Fibroblast of skin of back (primary cell): ENCODE data around the gene C12orf57.

ENCODE experiments used
- DNase-seq: peaks from one replicate; pipeline ENCODE4 v3.0.0-alpha.2; 2013

Gene C12orf57

GRCh38 chr12:6937481-6938352, 6.1 kb upstream of the C12orf57 start:
- peak; percentile 94 for DNase-seq

DNA sequence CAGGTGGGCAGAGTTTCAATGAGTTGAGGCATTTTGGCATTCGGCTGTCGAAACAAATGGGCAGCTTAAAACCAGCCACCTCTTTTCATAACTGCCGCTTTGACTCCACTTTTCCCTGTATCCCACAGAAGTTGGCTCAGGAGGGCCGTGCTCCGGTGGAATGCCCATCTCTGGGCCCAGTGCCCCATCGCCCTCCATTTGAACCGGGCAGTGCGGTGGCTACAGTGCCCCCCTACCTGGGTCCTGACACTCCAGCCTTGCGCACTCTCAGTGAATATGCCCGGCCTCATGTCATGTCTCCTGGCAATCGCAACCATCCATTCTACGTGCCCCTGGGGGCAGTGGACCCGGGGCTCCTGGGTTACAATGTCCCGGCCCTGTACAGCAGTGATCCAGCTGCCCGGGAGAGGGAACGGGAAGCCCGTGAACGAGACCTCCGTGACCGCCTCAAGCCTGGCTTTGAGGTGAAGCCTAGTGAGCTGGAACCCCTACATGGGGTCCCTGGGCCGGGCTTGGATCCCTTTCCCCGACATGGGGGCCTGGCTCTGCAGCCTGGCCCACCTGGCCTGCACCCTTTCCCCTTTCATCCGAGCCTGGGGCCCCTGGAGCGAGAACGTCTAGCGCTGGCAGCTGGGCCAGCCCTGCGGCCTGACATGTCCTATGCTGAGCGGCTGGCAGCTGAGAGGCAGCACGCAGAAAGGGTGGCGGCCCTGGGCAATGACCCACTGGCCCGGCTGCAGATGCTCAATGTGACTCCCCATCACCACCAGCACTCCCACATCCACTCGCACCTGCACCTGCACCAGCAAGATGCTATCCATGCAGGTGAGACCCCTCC, 5.2 kb upstream of the C12orf57 start:
- DNase-seq = no peak

- DNase-seq = no peak
These were observed 4.7 kb upstream of the C12orf57 start for GRCh38 chr12:6939191-6939540.

DNA sequence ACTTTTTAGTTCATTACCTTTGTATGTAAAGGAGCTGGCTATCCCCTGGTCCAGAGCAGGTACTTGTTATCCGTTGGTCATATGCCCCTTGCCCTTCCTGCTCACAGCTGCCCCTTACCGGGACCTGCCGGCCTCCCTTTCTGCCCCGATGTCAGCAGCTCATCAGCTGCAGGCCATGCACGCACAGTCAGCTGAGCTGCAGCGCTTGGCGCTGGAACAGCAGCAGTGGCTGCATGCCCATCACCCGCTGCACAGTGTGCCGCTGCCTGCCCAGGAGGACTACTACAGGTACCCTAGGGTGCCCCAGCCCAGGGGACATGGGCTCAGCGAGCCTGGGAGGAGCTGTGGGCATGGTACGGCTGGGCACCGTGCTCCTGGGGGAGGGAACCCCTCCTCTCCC, 2.6 kb upstream of the C12orf57 start:
- no peak for DNase-seq

DNA sequence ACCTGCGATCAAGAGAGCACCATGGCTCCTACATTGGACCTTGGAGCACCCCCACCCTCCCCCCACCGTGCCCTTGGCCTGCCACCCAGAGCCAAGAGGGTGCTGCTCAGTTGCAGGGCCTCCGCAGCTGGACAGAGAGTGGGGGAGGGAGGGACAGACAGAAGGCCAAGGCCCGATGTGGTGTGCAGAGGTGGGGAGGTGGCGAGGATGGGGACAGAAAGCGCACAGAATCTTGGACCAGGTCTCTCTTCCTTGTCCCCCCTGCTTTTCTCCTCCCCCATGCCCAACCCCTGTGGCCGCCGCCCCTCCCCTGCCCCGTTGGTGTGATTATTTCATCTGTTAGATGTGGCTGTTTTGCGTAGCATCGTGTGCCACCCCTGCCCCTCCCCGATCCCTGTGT, 2.0 kb upstream of the C12orf57 start:
- DNase-seq = no peak

DNA sequence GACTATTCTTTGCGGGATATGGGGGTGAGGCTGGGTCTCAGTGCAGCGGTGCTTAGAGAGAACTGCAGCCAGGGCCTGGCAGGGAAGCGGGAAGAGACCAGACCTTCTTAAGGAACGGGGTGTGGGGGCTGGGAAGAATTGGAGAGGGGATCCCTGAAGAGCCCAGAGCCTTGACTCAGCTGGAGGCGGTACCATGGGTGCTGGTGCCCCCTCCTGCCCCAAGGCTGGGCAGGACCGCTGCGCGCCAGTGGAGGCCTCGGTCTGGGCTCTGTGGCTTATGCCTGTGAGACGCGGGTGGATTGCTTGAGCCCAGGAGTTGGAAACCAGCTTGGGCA, 1.5 kb upstream of the C12orf57 start:
- no peak for DNase-seq

GRCh38 chr12:6943389-6943721, 467 bp upstream of the C12orf57 start:
- peak; percentile 94 for DNase-seq

DNA sequence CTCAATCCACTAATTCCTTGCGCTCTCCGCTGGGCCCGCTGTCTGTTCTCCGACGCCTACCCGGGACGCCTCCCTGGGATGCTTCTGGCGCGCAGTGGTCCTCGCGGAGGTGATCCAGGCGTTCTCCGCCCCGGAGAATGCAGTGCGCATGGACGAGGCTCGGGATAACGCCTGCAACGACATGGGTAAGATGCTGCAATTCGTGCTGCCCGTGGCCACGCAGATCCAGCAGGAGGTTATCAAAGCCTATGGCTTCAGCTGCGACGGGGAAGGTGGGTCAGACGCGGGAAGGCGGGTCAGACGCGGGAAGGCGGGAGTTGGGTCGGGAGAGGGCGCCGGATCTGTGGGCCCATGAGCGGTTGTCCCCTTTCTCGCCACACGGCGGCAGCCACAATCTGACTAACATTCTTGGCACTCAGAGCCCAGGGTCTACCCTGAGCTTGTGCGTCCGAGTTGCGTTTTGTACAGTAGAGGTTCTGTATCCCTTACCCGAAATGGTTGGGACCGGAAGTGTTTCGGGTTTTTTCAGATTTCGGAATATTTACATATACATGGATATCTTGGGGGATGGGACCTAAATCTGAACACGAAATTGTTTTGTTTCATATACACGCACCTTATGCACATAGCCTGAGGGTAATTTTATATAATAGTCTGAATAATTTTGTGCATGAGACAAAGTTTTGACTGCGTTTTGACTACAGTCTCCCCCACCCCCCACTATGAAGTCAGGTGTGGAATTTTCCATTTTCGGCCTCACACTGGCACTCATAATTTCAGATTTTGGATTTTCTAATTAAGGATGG, 762 bp downstream of the C12orf57 start:
- peak; percentile 93 for DNase-seq

DNA sequence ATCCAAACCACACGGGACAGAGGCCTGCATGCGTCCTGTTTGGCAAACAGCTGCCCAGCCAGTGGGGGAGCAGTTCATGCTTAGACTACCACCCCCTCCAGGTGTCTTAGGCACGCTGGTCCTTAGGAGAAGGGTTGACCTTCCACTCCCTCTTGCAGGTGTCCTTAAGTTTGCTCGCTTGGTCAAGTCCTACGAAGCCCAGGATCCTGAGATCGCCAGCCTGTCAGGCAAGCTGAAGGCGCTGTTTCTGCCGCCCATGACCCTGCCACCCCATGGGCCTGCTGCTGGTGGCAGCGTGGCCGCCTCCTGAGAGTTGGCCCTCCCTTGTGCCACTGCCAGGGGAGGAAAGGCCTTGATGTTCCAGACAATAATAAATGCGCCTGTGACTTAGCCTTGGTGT, 1.8 kb downstream of the C12orf57 start:
- DNase-seq = no peak

DNA sequence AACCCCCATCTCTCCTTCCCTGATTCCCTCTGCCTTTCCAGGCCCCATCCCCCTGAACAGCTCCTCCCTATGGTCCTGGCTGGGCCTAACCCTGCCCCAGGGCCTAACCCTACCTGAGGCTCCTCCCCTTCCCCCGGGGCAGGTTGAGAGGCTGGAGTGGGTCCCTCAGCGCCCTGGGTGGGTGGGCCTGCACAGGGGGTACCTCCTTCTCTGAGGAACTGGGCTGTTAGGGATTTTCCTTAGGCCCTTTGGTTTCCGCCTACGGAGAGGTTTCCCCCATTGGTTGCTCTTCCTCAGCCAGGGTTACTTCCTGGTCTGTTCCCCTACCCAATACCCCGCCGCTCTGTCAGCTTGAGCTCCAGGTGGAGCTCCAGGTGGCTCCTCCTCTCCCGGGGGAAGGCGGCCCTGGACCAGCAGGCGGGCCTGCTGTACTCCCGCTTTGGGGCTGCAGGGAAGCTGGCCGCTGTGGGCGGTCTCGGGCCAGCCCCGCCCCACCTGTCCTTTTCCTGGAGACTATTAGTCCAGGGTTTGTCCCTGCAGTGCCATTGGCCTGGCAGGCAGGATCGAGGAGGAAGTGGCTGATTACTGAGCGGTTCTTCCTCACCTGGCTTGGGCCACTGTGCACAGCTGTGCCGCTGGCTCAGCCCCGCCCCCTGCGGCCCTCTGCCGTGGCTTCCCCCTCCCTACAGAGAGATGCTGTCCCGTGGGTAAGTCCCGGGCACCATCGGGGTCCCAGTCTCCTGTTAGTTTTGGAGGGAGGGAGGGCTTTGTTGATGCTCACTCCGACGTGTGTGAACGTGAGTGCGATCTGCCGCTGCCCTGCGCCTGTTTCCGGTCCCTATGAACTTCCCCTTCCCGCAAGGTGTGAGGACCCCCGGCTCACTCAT, 2.5 kb downstream of the C12orf57 start:
- DNase-seq = no peak

DNA sequence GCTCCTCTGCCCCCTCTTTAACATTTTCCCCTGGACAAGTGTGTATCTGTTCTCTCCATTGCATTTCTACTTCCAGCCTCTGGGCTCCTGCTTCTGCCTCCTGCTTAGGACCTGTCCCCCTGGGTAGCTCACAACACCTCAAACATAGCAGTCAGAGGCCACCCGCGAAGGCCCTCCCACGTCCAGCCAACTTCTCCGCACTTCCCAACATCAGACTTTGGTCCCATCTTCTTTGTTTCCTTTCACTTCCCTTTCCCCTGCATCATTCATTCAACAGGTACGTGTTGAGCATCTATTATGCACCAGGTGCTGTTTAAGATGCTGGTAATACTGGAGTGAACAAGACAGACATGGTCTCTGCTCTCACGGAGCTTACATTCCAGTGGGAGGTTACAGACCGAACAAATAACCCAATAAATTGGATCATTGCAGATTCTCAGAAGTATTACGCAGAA, 3.1 kb downstream of the C12orf57 start:
- DNase-seq = no peak

- no peak for DNase-seq
These were observed 3.8 kb downstream of the C12orf57 start for GRCh38 chr12:6947615-6948014.

GRCh38 chr12:6948873-6949594, 5.2 kb downstream of the C12orf57 start:
- DNase-seq = no peak

DNA sequence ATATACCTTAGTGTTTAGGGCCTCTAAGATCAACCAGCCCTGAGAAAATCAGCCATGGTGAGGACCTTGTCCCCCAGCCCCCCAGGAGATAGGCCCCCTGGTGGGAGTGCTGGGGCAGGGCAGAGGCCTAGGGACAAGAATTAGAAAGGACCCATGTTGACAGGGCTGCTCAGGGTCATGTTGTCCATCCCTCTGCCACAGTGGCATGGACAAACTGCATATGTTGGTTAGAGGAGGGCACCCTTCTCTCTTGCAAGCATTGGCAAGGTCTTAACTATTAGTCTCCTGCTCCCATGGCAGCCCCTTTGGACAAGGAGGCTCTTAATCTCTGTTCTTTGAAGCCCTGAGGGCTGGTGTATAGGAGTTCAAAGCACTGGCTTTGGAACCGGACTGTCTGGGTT, 6.6 kb downstream of the C12orf57 start:
- DNase-seq = no peak

DNA sequence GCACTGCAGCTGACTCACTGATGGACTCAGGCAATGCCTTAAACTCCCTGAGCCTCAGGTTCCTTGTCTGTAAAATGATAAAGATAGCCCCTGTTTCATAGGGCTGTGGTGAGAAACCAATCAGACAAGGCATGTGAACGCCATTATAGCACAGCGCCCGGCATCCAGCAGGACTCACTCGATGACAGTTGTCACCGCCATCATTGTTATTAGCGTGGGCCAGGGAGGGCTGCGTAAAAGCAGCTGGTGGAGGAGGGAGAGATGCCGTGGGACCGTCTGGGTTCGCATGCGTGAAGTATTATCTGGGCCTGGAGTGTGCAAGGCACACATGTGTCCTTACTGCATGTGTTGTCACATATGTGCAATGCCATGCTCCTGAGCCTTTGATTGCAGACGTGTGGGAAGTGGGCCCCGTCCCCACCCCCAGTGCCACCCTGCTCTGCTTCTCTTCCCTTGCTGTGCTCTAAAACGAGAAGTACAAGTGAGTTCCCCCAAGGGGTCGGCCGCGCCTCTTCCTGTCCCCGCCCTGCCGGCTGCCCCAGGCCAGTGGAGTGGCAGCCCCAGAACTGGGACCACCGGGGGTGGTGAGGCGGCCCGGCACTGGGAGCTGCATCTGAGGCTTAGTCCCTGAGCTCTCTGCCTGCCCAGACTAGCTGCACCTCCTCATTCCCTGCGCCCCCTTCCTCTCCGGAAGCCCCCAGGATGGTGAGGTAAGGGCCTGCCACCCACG, 7.2 kb downstream of the C12orf57 start, which contains the start of gene PTPN6:
PTPN6 (plus strand) TSS at position 546 of the 730 bp plus-strand sequence; CDS start at position 703, 157 bp downstream.
- DNase-seq = no peak

- no peak for DNase-seq
These were observed 7.8 kb downstream of the C12orf57 start for GRCh38 chr12:6951551-6952120.

DNA sequence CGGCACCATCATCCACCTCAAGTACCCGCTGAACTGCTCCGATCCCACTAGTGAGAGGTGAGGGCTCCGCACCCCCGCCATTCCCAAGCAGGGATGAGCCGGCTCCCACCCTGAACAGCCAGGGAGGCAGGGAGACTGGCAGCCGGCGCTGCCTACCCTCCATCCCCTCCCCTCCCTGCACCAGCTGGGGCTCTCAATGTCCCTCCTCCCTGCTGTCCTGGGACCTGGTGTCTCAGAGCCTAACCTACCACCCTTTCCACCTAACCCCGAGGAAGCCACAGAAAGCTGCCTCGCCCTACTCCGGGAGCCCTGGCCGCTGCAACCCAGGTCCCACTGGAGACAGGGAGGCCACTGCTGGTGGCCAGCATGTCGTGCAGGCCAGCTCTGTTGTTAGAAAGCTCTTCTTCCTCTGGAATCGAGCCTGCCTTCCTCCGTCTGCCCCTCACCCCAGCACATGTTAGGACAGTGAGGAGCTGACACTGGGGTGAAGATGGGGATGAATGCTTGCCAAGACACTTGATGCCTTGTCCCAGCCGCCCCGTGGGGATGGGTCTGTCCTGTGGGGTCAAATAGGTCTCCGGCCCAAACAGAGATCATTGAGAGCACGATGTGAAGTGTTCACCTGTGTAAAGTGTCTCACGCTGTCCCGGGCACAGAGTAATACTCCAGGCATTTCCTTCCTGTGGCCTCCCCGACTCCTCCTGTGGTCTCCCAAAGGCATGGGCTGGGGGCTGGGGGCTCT, 8.5 kb downstream of the C12orf57 start:
- no peak for DNase-seq

GRCh38 chr12:6952863-6953441, 9.1 kb downstream of the C12orf57 start:
- no peak for DNase-seq
